HepG2 (cell line): ENCODE results near the gene CLDN10. TPM values are rescaled to one million over a fixed set of nuclear protein-coding genes. Genes with fewer than 3 reads are reported as not detected.

Experiments used
- ATAC-seq: fragments of 200-7000 bp; cut with Tn5 transposase; 3 replicates; pipeline ENCODE4 v1.9.1; 2020; ENCODE audit warnings: mild to moderate bottlenecking, moderate library complexity
- BruUV-seq: library from RNA; stranded (reverse); fragments of 400-500 nt; replicated peaks from 2 replicates; lab custom pipeline; 2021; lab: Mats Ljungman, UMichigan
- CTCF ChIA-PET: fragments of 300-600 bp; formaldehyde crosslinking; extraction: SDS; loops from one replicate; lab custom pipeline; 2021; ENCODE audit warnings: low total read pairs, inconsistent platforms, low intra/inter-chr PET ratio; lab: Yijun Ruan, JAX
- POLR2A ChIA-PET: fragments of 350-600 bp; sonication (Branson Sonifier 250); formaldehyde crosslinking; loops from one replicate; lab custom pipeline; 2020; ENCODE audit warnings: antibody characterized with exemption, inconsistent platforms; lab: Yijun Ruan, JAX
- DNase-seq: peaks from one replicate; pipeline ENCODE4 v3.0.0-alpha.2; 2015; ENCODE audit warnings: low spot score
- FAIRE-seq: peaks from 3 replicates; lab custom pipeline; 2011; peaks lifted over from hg19 to GRCh38; lab: Jason Lieb, UNC
- H2AFZ ChIP-seq: one replicate; pipeline ENCODE4 v1.6.1; 2011; ENCODE audit warnings: low read length, inconsistent platforms
- H3K27ac ChIP-seq: fragments of 300-600 bp; 3 replicates; pipeline ENCODE4 v1.8.0; 2011; ENCODE audit warnings: mixed run types, mild to moderate bottlenecking, mixed read lengths, low read length, inconsistent platforms; ENCODE audit not compliant: insufficient read depth; ENCODE audit errors: extremely low read length
- H3K27me3 ChIP-seq, 2 experiments: fragments of 200-600 bp in 1 of 2; 2 replicates in 1 of 2; 3 replicates in 1 of 2; pipeline versions ENCODE4 v1.6.0 to v1.8.0; 2011; ENCODE audit warnings: low read length in 2 of 2, mild to moderate bottlenecking in 2 of 2, moderate library complexity in 2 of 2, inconsistent platforms in 1 of 2; ENCODE audit not compliant: insufficient read depth in 2 of 2, control insufficient read depth in 1 of 2
- H3K36me3 ChIP-seq, 2 experiments: fragments of 200-600 bp in 1 of 2; replicated peaks in 1 of 2; 2 replicates in 1 of 2; 3 replicates in 1 of 2; pipeline versions ENCODE4 v1.5.1 to v1.8.0; 2011; ENCODE audit warnings: low read length in 2 of 2, inconsistent platforms in 1 of 2; ENCODE audit not compliant: insufficient read depth in 2 of 2, control insufficient read depth in 1 of 2
- H3K4me1 ChIP-seq: 2 replicates; pipeline ENCODE4 v1.5.1; 2012; ENCODE audit warnings: low read length, inconsistent platforms; ENCODE audit not compliant: insufficient read depth
- H3K4me2 ChIP-seq: 2 replicates; pipeline ENCODE4 v1.6.0; 2011; ENCODE audit warnings: low read depth, low read length, inconsistent platforms
- H3K4me3 ChIP-seq, 3 experiments: fragments of 200-600 bp in 1 of 3; sonication (generic), shearing (Covaris generic) in 1 of 3; replicated peaks in 1 of 3; 2 replicates each; pipeline ENCODE4 v1.5.1; 2011 to 2016; ENCODE audit warnings: low read length in 3 of 3, inconsistent platforms in 2 of 3, low read depth in 2 of 3, mild to moderate bottlenecking in 2 of 3, control low read depth in 1 of 3, mixed read lengths in 1 of 3; ENCODE audit not compliant: insufficient read depth in 1 of 3
- H3K79me2 ChIP-seq: one replicate; pipeline ENCODE4 v1.6.1; 2011; ENCODE audit warnings: low read length, inconsistent platforms; ENCODE audit not compliant: insufficient read depth
- H3K9ac ChIP-seq: 2 replicates; pipeline ENCODE4 v1.6.0; 2011; ENCODE audit warnings: mild to moderate bottlenecking, low read depth, low read length, inconsistent platforms; ENCODE audit not compliant: insufficient read depth
- H3K9me3 ChIP-seq: 2 replicates; pipeline ENCODE4 v1.5.1; 2012; ENCODE audit warnings: mild to moderate bottlenecking, low read length
- H4K20me1 ChIP-seq: 2 replicates; pipeline ENCODE4 v1.6.0; 2011; ENCODE audit warnings: inconsistent platforms, mild to moderate bottlenecking, low read length, moderate library complexity; ENCODE audit not compliant: insufficient read depth
- DMAP1 ChIP-seq: IDR thresholded peaks from 2 replicates; pipeline ENCODE4 v1.6.1; 2016
- E2F1 ChIP-seq: sonication (generic); formaldehyde crosslinking; IDR thresholded peaks from 2 replicates; pipeline ENCODE4 v1.5.0; 2020; ENCODE audit warnings: missing genetic modification reagents
- FOXJ3 ChIP-seq: sonication (generic); formaldehyde crosslinking; IDR thresholded peaks from 2 replicates; pipeline ENCODE4 v1.4.0; 2020; ENCODE audit warnings: missing genetic modification reagents, mild to moderate bottlenecking, borderline replicate concordance
- GTF3A ChIP-seq: sonication (generic); formaldehyde crosslinking; conservative IDR thresholded peaks from 2 replicates; pipeline ENCODE4 v1.4.0; 2020; ENCODE audit warnings: mild to moderate bottlenecking, missing genetic modification reagents
- STAG1 ChIP-seq: sonication (generic); formaldehyde crosslinking; IDR thresholded peaks from 2 replicates; pipeline ENCODE4 v1.4.0; 2020; ENCODE audit warnings: missing genetic modification reagents
- ZBTB3 ChIP-seq: sonication (generic); formaldehyde crosslinking; IDR thresholded peaks from 2 replicates; pipeline ENCODE4 v1.4.0; 2020; ENCODE audit warnings: low read depth, mild to moderate bottlenecking, moderate library complexity, missing genetic modification reagents, borderline replicate concordance
- ZFP62 ChIP-seq: sonication (generic); formaldehyde crosslinking; IDR thresholded peaks from 2 replicates; pipeline ENCODE4 v1.4.0; 2020; ENCODE audit warnings: missing genetic modification reagents
- ZNF879 ChIP-seq: sonication (generic); formaldehyde crosslinking; IDR thresholded peaks from 2 replicates; pipeline ENCODE4 v1.8.1; 2023; ENCODE audit warnings: missing genetic modification reagents
- WGBS: methylation state at CpG from one replicate; pipeline ENCODE4 v1.1.6; 2017; ENCODE audit warnings: low lambda C conversion rate; 5-methylcytosine and 5-hydroxymethylcytosine counted together
- in situ Hi-C: cut with HindIII; loops from 2 replicates; pipeline ENCODE4 v1.10.0; 2017; ENCODE audit warnings: low pct_unique_long_range_greater_than_20kb; ENCODE audit not compliant: extremely low pct_ligation_motif_present
- intact Hi-C: fragments of 100-400 bp; cut with micrococcal nuclease; formaldehyde crosslinking; loops from one replicate; pipeline ENCODE4 v1.10.0; 2022; ENCODE audit not compliant: unreplicated experiment
- polyA plus RNA-seq, 8 experiments: library from polyadenylated mRNA; depleted of rRNA in 3 of 8; stranded (reverse) in 7 of 8; unstranded in 1 of 8; fragments of >200 nt; fragmentation: Illumina TruSeq in 4 of 8; extraction: Trizol in 4 of 8; gene quantifications; 2 replicates each; pipeline versions ENCODE4 v1.2.1 to v1.2.3, GENCODE V29; 2011 to 2016; ENCODE audit warnings: low read depth in 4 of 8, missing spikeins in 1 of 8, mixed read lengths in 1 of 8; ENCODE audit not compliant: insufficient read depth in 1 of 8
- total RNA-seq, 5 experiments: library from RNA; depleted of rRNA; stranded (reverse); fragments of >200 nt; fragmentation: Illumina TruSeq; extraction: Trizol; gene quantifications; 2 replicates each; pipeline ENCODE4 v1.2.3, GENCODE V29; 2016; ENCODE audit warnings: low read depth in 1 of 5

Gene CLDN10
- total and polyA plus RNA-seq, 2 of the 13 experiments (the other 11 are each of a cell fraction or from before 2014, with no cell fraction given): not detected

- DNase-seq (no peak), ATAC-seq (peak; percentile 37; the same call in 2 of the 3 replicates), FAIRE-seq (no peak)
- TF ChIP-seq ZBTB3 (CRISPR knock-in tag) (no peak), ZFP62 (CRISPR knock-in tag) (no peak), ZNF879 (CRISPR knock-in tag) (no peak), GTF3A (CRISPR knock-in tag) (no peak), STAG1 (CRISPR knock-in tag) (peak; percentile 37; the same call in 1 of the 2 replicates), DMAP1 (CRISPR knock-in tag) (no peak), E2F1 (no peak), FOXJ3 (CRISPR knock-in tag) (no peak)
- Histone ChIP-seq H3K9me3 (no peaks in the 10 kb centered on the region), H3K36me3 (no peaks in the 10 kb centered on the region), H3K4me1 (peaks cover 8% of the 10 kb centered on the region), H2AFZ (no peak overlapping the region), H3K4me2 (no peak overlapping the region), H3K27me3 (no peaks in the 10 kb centered on the region; a peak in 1 of 5 replicates), H3K79me2 (no peaks in the 10 kb centered on the region), H3K27ac (no peak overlapping the region), H4K20me1 (no peaks in the 10 kb centered on the region), H3K9ac (no peak overlapping the region), H3K4me3 (no peak overlapping the region)
- POLR2A ChIA-PET: no interaction called here
- in situ Hi-C loops: no loop called here
- no TSS peak for BruUV-seq
- WGBS: 62% methylated on average over 3 of the region's 3 CpGs
- intact Hi-C loops: no loop called here
- CTCF ChIA-PET: no interaction called here
Observed at GRCh38 chr13:95564091-95564490, 11.6 kb downstream of the CLDN10 start.
